Measurements from ENCODE around the gene PCGF3.
"Not testable (repeated sequence)": the region's sequence is repeated elsewhere in the genome, so short reads cannot be mapped to it uniquely, and the experiment has no call there.

Gene PCGF3

GRCh38 chr4:740011-740410 is 34.4 kb downstream of the PCGF3 start:
- DNase-seq (ENCODE audit: low read depth in 1 of 2, low spot score in 1 of 2): no peak

DNA sequence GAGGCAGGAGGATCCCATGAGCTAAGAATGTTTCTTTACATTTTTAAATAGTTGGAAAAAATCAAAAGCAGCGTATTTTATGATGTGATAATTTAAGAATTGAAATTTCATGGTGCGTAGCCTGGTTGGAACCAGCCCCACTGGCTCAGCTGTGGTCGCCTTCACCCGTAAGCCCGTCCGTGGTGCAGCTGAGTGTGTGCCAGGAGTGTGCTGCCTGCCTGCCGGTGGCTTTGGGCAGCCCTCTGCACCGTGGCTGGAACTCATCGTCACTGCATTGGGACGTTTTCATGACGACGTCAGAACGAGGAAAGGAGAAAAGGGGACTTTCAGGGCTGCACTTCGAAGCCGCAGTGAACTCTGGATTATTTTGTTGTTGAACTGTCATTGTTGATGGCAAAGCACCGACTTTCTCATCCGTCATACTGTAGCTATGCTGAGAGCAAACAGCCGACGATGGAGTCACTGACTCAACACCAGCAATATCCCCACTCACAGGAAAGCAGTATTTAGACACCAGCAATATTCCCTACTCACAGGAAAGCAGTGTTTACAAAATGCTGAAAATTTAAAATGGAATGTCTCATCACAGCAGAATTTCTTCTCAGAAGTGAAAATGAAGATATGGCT is 35.1 kb downstream of the PCGF3 start:
- no peak for DNase-seq (ENCODE audit: low read depth in 1 of 2, low spot score in 1 of 2)

DNA sequence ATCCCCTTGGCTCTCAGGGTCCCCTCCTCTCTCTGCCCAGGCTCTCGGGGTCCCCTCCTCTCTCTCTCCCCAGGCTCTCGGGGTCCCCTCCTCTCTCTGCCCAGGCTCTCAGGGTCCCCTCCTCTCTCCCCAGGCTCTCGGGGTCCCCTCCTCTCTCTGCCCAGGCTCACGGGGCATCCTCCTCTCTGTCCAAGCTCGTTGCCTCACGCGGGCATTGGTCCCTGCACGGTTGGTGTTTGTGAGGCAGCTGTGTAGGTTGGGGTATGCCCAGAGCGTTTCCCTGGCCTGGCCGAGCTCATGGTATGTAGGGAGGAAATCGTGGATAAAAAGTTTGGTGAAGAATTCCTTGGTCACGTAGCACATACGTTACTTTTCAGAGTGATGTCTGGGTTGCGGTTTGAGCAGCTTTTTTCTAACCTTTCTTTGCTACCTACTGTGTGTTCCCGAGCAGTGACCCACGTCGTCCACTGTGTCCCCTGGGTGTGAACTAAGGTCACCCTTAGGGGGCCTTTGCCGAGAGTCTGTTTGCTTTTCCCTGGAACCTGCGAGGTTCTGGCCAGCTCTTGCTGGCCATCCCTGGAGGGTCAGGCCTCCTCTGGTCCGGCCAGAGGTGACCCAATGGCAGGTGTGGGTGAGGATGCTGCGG is 36.6 kb downstream of the PCGF3 start:
- DNase-seq (ENCODE audit: low read depth in 1 of 2, low spot score in 1 of 2): no peak

GRCh38 chr4:742742-743311 is 37.2 kb downstream of the PCGF3 start:
- DNase-seq (ENCODE audit: low read depth in 1 of 2, low spot score in 1 of 2): peak; percentile 62 to 69

- DNase-seq (ENCODE audit: low read depth in 1 of 2, low spot score in 1 of 2): no peak
Observed at GRCh38 chr4:743463-744211, 38.0 kb downstream of the PCGF3 start.

GRCh38 chr4:744212-744841 is 38.7 kb downstream of the PCGF3 start:
- DNase-seq (ENCODE audit: low read depth in 1 of 2, low spot score in 1 of 2): no peak

DNA sequence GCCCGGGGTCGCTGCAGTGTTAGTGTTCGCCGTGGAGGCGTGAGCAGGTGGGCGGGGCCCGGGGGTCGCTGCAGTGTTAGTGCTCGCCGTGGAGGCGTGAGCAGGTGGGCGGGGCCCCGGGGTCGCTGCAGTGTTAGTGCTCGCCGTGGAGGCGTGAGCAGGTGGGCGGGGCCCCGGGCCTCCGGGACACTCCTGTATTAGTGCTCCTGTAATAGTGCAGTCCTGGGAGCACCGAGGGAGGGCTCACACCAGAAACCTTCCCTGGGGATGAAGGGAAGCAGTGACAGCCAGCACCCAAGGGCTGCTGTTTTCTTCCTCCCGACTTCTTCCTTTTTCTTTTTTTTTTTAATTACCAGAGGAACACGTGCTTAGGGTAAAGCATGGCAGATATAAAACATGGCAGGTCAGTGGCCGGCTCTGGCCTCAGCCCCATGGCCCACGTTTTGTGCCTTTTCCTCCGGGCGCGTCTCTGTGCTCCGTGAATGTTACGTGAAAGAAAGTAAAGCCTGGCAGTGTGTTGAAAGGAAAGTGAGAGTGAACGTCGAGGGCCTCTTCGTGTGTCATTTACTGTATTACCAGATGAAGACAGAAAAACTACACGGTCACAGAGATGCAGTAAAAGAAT is 42.0 kb downstream of the PCGF3 start:
- no peak for DNase-seq (ENCODE audit: low read depth in 1 of 2, low spot score in 1 of 2)

DNA sequence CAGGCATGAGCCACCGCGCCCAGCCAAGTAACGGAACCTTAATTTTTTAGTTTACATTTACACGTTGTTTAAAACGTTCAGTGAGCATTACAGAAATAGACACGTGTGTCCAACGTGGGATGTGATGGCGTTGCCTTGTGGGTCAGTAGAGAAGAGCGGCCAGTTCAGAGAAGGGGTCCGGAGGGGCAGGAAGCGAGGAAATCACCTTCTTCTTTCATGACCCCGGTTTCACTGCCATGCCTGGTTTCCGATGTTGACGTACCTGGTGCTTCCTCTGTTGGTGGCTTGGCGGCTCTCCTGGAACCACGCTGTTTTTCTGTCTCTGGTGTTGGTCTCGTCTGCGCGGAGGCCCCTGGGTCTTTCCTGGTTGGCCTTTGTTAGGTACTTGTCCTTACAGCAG is 42.8 kb downstream of the PCGF3 start:
- DNase-seq (ENCODE audit: low read depth in 1 of 2, low spot score in 1 of 2): no peak

DNA sequence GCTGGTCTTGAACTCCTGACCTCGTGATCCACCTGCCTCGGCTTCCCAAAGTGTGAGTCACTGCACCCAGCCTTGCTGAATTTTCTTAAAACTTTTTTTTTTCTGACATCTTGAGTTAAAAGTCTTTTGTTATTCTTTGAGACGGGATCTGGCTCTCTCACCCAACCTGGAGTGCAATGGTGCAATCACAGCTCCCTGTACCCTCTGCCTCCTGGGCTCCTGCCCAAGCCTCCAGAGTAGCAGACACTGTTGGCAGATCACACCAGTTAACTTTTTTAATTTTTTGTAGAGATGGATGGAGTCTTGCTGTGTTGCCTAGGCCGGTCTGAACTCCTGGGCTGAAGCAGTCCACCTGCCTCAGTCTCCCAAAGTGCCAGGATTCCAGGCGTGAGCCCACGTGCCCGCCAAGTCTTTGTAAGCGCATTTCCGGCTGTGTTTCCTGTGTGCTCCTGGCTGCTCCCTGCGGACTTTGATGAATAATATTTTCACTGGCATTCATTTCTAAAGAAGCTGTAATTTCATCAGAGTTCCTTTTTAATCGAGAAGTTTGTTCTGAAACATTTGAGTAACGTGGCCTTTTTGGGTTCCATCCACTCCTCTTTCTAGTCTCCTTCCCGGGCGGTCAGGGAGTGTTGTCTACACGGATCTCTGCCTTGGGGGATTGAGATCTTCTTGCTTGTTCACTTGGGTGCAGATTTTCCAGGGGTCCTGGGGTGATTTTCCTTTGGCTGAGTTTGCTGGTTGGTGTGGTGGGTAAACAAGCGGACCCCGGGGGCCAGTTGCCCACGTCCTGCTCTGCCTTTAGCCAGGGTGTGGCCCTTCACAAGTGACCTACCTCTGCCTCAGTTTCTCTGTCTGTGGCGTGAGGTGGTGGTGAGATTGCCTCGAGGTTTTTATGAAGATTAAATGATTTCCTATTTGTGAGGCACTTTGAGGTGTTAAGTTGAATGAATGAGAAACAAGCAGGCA is 44.4 kb downstream of the PCGF3 start:
- DNase-seq (ENCODE audit: low read depth in 1 of 2, low spot score in 1 of 2): no peak

DNA sequence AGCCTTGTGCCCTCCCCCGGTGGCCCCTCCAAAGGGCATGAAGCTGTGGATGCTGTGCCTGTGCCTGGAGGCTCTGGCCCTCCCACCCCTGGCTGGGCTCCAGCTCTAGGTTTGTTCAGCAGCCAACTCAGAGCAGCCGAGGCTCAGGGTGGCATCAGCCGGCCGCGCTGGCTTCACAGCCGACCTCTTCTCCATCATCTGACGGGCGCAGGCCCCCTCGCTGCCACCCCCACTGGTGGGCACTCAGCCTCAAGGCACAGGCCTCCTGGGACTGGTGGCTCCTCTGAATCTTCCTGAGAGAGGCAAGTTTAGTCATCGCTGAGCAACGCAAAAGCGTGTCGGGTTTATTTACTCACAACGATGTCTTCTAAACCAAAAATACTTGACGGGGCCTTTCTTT is 46.0 kb downstream of the PCGF3 start:
- DNase-seq (ENCODE audit: low read depth in 1 of 2, low spot score in 1 of 2): no peak

DNA sequence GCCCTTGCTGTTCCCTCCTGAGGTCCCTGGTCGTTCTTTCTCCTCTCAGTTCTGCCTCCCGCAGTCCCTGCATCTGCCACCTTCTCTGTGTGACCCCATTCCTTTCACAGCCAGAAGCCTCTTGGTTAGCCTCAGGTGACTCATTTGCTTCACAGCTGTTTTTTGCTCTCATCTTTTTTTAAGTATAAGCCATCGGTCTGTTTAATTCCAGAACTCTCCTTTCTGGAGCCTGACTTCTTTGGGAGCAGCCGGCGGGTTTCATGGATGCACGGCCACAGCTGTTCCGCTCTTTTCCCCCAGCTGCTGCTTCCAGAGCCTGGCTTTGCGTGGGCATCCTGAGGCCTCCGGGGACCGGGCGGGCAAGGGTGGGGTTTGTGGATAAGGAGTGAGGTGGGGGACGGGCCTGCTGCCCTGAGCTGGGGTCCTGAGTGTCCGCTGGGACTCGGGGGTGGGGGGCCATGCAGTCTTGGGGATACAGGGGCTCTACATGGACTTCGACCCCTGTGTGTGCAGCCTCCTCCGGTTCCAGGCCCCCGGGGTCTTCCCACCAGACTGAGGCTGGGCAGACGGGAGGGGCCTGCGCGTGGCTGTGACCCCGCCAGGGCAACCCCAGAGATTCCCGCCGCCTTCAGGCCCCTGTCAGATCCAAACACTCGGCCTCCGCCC is 46.7 kb downstream of the PCGF3 start:
- no peak for DNase-seq (ENCODE audit: low read depth in 1 of 2, low spot score in 1 of 2)

- not testable (repeated sequence) for DNase-seq (ENCODE audit: low read depth in 1 of 2, low spot score in 1 of 2)
Observed at GRCh38 chr4:753186-753585, 47.6 kb downstream of the PCGF3 start.

DNA sequence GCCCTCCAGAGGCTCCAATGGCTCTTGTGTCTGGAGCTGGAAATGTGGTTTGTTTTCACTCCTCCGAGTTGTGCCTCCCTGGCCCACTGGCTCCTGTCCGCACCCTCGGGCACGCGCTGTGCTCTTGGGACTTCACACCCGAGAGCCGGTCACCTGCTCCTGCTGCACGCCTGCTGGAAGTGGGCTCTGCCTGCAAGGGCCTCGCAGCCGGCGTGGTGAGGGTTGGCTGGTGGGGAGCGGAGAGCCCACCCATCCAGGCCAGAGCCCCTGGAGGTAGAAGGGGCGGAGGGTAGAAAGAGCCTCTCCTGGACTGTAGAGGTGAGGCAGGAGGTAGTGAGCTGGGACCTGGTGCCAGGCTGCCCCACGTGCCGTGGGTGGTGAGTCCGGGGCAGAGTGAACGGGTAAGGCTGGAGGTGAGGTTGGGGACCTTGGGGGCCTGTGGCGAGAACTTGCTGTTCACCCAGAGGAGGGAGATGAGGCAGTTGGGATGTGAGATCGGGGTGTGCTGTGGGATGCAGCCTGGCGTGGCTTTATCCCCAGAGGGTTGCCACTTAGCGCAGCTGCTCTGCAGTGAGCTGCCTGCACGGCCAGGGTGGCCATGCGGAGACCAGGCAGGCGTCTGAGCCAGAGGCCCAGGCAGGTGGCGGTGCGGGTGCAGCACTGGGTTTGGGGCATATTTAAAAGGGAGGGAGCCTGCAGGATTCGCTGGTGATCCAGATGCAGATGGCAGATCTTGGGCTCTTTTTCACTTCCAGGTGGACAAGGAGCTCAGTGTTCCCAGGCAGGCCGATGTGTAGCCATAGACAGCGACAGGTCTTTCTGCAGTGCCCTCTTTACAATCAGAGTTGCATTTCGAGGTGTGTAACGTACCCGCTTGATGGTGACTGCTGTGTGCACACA is 48.8 kb downstream of the PCGF3 start:
- DNase-seq (ENCODE audit: low read depth in 1 of 2, low spot score in 1 of 2): no peak

- no peak for DNase-seq (ENCODE audit: low read depth in 1 of 2, low spot score in 1 of 2)
Observed at GRCh38 chr4:757111-757510, 51.5 kb downstream of the PCGF3 start.

DNA sequence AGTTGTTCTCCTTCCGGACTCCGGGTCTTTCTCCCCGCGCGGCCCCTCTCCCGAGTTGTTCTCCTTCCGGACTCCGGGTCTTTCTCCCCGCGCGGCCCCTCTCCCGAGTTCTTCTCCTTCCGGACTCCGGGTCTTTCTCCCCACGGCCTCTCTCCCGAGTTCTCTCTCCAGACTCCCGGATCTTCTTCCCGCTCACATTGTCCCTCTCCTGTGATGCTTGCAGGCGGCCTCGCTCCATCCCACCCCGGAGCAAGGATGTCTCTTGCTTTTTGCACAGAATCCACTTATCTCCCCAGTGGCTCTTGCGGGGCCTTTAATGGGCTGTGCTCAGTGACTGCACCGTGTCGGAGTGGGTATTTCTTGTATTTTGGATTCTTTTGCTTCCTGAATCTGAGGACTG is 54.2 kb downstream of the PCGF3 start:
- DNase-seq (ENCODE audit: low read depth in 1 of 2, low spot score in 1 of 2): not testable (repeated sequence)

GRCh38 chr4:760616-761015 is 55.0 kb downstream of the PCGF3 start:
- DNase-seq (ENCODE audit: low read depth in 1 of 2, low spot score in 1 of 2): no peak

- no peak for DNase-seq (ENCODE audit: low read depth in 1 of 2, low spot score in 1 of 2)
Observed at GRCh38 chr4:761086-761485, 55.5 kb downstream of the PCGF3 start.

GRCh38 chr4:761739-762138 is 56.1 kb downstream of the PCGF3 start:
- DNase-seq (ENCODE audit: low read depth in 1 of 2, low spot score in 1 of 2): no peak
